Astrocyte (in vitro differentiated cells and primary cell): ENCODE measurements around the gene ASCC3.

ENCODE experiments used
- EZH2 ChIP-seq: IDR thresholded peaks from 2 replicates; pipeline ENCODE4 v1.6.1; 2012; ENCODE audit warnings: mild to moderate bottlenecking, low read length, inconsistent platforms; ENCODE audit not compliant: insufficient read depth
- TF ChIP-seq, protein P1 (sequence below): IDR thresholded peaks from 2 replicates; pipeline ENCODE4 v1.5.1; 2011; ENCODE audit warnings: low read depth, mild to moderate bottlenecking, inconsistent platforms, low read length, moderate library complexity; ENCODE audit not compliant: insufficient read depth

DNA sequence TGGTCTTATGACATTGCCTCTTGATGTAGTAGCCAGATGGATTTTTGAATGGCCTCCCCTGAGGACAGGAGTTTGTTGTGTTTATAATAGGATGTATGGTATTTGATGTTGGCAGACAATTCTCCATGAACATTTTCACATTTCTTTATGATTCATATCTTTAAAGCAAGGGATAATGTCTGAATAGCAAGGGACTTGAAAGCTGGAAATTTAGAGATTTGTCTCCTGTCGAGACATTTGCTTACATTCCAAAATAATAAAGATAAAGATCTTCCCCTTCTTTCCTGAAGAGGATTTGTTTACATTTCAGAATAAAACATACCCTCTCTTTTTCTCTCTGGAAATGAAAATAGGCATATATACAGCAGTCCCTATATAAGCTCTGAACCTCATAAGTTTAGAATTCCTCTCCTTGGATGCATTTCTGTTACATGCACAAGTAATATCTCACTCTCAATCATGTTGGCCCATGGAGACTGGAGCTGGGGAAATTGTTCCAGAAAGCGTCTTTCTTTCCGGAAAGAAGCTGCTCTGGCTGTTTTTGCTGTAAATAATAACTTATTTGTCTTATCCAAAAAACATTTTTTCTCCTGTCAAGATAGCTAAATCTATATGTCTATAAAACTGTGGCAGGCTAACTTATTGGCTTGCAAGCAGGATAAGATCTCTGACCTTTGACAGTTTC is 42.5 kb upstream of the ASCC3 start:
- TF ChIP-seq, protein P1, sequence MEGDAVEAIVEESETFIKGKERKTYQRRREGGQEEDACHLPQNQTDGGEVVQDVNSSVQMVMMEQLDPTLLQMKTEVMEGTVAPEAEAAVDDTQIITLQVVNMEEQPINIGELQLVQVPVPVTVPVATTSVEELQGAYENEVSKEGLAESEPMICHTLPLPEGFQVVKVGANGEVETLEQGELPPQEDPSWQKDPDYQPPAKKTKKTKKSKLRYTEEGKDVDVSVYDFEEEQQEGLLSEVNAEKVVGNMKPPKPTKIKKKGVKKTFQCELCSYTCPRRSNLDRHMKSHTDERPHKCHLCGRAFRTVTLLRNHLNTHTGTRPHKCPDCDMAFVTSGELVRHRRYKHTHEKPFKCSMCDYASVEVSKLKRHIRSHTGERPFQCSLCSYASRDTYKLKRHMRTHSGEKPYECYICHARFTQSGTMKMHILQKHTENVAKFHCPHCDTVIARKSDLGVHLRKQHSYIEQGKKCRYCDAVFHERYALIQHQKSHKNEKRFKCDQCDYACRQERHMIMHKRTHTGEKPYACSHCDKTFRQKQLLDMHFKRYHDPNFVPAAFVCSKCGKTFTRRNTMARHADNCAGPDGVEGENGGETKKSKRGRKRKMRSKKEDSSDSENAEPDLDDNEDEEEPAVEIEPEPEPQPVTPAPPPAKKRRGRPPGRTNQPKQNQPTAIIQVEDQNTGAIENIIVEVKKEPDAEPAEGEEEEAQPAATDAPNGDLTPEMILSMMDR: no peak
- TF ChIP-seq EZH2: no peak
